Glutamatergic neuron (in vitro differentiated cells): ENCODE data around the gene ZNF792. TPM values are rescaled to one million over a fixed set of nuclear protein-coding genes. Genes with fewer than 3 reads are reported as not detected.
"Not testable (repeated sequence)": the region's sequence is repeated elsewhere in the genome, so short reads cannot be mapped to it uniquely, and the experiment has no call there.

Source experiments
- DNase-seq: peaks from one replicate; pipeline ENCODE4 v3.0.0; 2022
- H3K27ac Mint-ChIP-seq: one replicate; pipeline ENCODE4 v1.8.0; 2020; ENCODE audit warnings: mild to moderate bottlenecking, mixed read lengths, inconsistent platforms; ENCODE audit not compliant: unreplicated experiment
- H3K27me3 Mint-ChIP-seq: one replicate; pipeline ENCODE4 v1.8.0; 2020; ENCODE audit warnings: mild to moderate bottlenecking, moderate library complexity, mixed read lengths, inconsistent platforms; ENCODE audit not compliant: unreplicated experiment
- H3K36me3 Mint-ChIP-seq: one replicate; pipeline ENCODE4 v1.8.0; 2020; ENCODE audit warnings: mild to moderate bottlenecking, mixed read lengths, inconsistent platforms; ENCODE audit not compliant: unreplicated experiment
- H3K4me1 Mint-ChIP-seq: one replicate; pipeline ENCODE4 v1.8.0; 2020; ENCODE audit warnings: mild to moderate bottlenecking, low read depth, mixed read lengths, inconsistent platforms; ENCODE audit not compliant: unreplicated experiment
- H3K4me3 Mint-ChIP-seq: one replicate; pipeline ENCODE4 v1.8.0; 2020; ENCODE audit warnings: mild to moderate bottlenecking, mixed read lengths, inconsistent platforms; ENCODE audit not compliant: unreplicated experiment
- H3K9me3 Mint-ChIP-seq: one replicate; pipeline ENCODE4 v1.8.0; 2020; ENCODE audit warnings: mild to moderate bottlenecking, moderate library complexity, mixed read lengths, inconsistent platforms; ENCODE audit not compliant: unreplicated experiment
- total RNA-seq: library from RNA; stranded (reverse); fragmentation: NEBNext Ultra II Directional; extraction: Animal tissue kit (Norgen Biotek cat#: 25700); gene quantifications from one replicate; pipeline ENCODE4 v1.2.1, GENCODE V29; 2021; ENCODE audit not compliant: unreplicated experiment
- TF ChIP-seq, protein P1 (sequence below): fragments of 200-600 bp; sonication (generic); IDR thresholded peaks from one replicate; pipeline ENCODE4 v1.5.0; 2021; ENCODE audit not compliant: partially characterized antibody, unreplicated experiment

ZNF792 gene
- total RNA-seq, 1 donor from 2014 or later, result 6.4 TPM

GRCh38 chr19:34997071-34997617 lies 33.1 kb upstream of the ZNF792 start:
- Mint-ChIP-seq H3K4me3 (peak overlapping the region; percentile 43), H3K27ac (no peak overlapping the region), H3K36me3 (peaks cover 5% of the 10 kb centered on the region), H3K4me1 (peaks cover 16% of the 10 kb centered on the region), H3K9me3 (peaks cover 19% of the 10 kb centered on the region), H3K27me3 (peaks cover 20% of the 10 kb centered on the region)
- TF ChIP-seq, protein P1, sequence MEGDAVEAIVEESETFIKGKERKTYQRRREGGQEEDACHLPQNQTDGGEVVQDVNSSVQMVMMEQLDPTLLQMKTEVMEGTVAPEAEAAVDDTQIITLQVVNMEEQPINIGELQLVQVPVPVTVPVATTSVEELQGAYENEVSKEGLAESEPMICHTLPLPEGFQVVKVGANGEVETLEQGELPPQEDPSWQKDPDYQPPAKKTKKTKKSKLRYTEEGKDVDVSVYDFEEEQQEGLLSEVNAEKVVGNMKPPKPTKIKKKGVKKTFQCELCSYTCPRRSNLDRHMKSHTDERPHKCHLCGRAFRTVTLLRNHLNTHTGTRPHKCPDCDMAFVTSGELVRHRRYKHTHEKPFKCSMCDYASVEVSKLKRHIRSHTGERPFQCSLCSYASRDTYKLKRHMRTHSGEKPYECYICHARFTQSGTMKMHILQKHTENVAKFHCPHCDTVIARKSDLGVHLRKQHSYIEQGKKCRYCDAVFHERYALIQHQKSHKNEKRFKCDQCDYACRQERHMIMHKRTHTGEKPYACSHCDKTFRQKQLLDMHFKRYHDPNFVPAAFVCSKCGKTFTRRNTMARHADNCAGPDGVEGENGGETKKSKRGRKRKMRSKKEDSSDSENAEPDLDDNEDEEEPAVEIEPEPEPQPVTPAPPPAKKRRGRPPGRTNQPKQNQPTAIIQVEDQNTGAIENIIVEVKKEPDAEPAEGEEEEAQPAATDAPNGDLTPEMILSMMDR, result no peak
- DNase-seq, result no peak

- TF ChIP-seq, protein P1, result no peak
- DNase-seq, result no peak
- Mint-ChIP-seq H3K4me1 (peaks cover 7% of the 10 kb centered on the region), H3K27me3 (peaks cover 9% of the 10 kb centered on the region), H3K36me3 (no peaks in the 10 kb centered on the region), H3K4me3 (no peak overlapping the region), H3K9me3 (peaks cover 7% of the 10 kb centered on the region), H3K27ac (no peak overlapping the region)
Observed at GRCh38 chr19:34995551-34995950, 31.5 kb upstream of the ZNF792 start.

- Mint-ChIP-seq H3K27me3 (peaks cover 9% of the 10 kb centered on the region), H3K27ac (no peak overlapping the region), H3K4me1 (peaks cover 7% of the 10 kb centered on the region), H3K36me3 (no peaks in the 10 kb centered on the region), H3K4me3 (no peak overlapping the region), H3K9me3 (peaks cover 7% of the 10 kb centered on the region)
- DNase-seq, result no peak
- TF ChIP-seq, protein P1, result no peak
Observed at GRCh38 chr19:34994643-34995541, 30.9 kb upstream of the ZNF792 start.

GRCh38 chr19:34994286-34994642 lies 30.2 kb upstream of the ZNF792 start:
- Mint-ChIP-seq H3K27me3 (peaks cover 6% of the 10 kb centered on the region), H3K9me3 (peaks cover 7% of the 10 kb centered on the region), H3K36me3 (no peaks in the 10 kb centered on the region), H3K27ac (no peak overlapping the region), H3K4me1 (peaks cover 7% of the 10 kb centered on the region), H3K4me3 (no peak overlapping the region)
- TF ChIP-seq, protein P1, result no peak
- no peak for DNase-seq

DNA sequence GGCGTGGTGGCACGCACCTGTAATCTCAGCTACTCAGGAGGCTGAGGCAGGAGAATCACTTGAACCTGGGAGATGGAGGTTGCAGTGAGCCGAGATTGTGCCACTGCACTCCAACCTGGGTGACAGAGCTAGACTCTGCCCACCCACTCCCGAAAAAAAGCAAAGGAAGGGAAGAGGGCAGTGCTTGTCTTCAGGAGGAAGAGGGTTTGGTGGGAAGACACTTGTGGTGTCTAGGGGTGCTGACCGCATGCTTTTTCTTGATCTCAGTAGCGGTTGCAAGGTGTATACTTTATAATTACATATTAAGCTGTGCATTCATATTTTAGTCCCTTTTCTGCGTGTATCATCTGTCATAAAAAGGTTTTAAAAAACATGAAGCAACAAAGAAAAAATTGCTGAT lies 28.6 kb upstream of the ZNF792 start:
- H3K27ac Mint-ChIP-seq, DNase-seq, H3K4me1 Mint-ChIP-seq, H3K27me3 Mint-ChIP-seq, H3K4me3 Mint-ChIP-seq, H3K9me3 Mint-ChIP-seq, H3K36me3 Mint-ChIP-seq: not testable (repeated sequence)
